HG02852 (cell line): ENCODE data around the gene LPP.
A peak's percentile ranks its signal among the peaks of the same experiment; 100 is the strongest.
"Not testable (repeated sequence)": the region's sequence is repeated elsewhere in the genome, so short reads cannot be mapped to it uniquely, and the experiment has no call there.

Source experiments
- ATAC-seq: cut with Tn5 transposase; IDR thresholded peaks from one replicate; pipeline ENCODE4 v1.9.1; 2021; ENCODE audit warnings: mild to moderate bottlenecking, moderate library complexity; ENCODE audit not compliant: unreplicated experiment

The LPP gene, protein sequence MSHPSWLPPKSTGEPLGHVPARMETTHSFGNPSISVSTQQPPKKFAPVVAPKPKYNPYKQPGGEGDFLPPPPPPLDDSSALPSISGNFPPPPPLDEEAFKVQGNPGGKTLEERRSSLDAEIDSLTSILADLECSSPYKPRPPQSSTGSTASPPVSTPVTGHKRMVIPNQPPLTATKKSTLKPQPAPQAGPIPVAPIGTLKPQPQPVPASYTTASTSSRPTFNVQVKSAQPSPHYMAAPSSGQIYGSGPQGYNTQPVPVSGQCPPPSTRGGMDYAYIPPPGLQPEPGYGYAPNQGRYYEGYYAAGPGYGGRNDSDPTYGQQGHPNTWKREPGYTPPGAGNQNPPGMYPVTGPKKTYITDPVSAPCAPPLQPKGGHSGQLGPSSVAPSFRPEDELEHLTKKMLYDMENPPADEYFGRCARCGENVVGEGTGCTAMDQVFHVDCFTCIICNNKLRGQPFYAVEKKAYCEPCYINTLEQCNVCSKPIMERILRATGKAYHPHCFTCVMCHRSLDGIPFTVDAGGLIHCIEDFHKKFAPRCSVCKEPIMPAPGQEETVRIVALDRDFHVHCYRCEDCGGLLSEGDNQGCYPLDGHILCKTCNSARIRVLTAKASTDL

DNA sequence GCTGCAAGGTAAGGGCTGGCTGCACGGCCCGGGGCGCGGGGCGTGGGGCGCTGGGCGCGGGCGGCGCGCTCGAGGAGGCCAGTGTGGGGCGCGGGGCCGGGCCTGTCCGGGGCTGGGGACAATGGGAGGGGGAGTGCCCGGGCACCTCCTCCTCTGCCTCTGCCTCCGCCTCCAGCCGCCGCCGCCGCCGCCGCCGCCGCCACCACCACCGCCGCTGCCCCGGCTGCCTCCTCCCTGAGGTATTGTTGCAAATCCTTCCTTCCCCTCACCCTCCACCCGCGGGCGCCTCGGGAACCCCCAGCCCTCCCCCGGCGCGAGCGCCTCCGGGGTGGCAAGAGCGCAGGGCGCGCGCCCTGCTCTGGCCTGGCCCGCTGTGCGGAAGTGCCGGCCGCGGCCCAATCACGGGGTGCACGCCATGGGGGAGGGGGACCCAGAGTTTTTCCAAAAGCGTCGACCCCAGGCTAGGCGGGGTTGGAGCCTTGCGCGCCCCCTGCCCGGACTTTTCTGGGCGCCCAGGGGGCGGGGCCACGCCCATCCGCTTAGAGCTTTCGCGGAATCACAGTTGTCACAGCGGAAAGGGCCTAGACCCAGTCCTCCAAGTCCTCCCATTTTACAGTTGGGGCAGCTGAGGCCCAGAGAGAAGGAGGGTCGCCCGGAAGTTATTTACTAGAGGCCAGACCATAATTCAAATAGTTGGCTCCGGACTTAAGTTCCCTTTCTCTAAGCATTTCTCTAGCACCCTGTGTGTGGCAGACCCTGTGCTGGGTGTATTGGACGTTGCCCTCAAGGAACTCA, at the start of gene LPP:
Gene LPP (plus strand): TSS at position 144 of the 795 bp plus-strand sequence. CDS start 251,964 bp downstream, outside the sequence.
- peak; percentile 77 for ATAC-seq

DNA sequence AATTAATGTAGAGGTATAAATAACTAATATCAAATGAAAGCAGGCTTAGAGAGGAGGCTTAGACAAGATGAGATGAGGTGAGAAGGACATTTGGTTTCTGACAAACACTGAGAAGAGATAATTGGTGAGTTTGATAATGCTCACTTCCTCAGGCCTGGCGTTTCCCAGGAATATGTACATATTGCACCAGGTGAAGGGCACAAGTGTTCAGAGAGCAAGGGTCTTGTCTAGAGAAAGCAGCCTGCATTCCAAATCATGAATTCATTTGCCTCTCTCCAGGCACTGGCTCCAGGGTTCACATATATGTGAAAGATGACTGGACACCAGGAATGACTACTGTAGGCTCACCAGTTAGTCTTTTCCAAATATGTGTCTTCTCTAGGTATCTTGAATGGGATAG, 48.0 kb upstream of the LPP start:
- no peak for ATAC-seq

DNA sequence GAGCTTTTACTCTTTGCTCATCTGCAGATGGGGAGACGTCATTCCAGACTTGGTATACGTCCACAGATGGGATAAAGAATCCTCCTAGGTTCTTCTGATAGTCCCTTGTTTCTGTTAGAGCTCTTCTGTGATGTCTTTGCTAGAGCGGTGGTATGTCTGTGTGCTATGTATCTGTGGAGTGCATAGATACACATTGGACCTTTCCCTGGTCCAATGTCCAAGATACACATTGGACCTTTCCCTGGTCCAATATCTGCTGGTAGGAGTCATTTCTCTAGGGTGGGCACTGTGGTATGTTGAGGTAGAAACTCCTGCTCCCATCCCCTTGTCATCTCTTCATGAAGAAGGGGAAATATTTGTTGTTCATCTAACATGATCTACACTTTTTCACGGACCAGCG, 47.5 kb upstream of the LPP start:
- no peak for ATAC-seq

DNA sequence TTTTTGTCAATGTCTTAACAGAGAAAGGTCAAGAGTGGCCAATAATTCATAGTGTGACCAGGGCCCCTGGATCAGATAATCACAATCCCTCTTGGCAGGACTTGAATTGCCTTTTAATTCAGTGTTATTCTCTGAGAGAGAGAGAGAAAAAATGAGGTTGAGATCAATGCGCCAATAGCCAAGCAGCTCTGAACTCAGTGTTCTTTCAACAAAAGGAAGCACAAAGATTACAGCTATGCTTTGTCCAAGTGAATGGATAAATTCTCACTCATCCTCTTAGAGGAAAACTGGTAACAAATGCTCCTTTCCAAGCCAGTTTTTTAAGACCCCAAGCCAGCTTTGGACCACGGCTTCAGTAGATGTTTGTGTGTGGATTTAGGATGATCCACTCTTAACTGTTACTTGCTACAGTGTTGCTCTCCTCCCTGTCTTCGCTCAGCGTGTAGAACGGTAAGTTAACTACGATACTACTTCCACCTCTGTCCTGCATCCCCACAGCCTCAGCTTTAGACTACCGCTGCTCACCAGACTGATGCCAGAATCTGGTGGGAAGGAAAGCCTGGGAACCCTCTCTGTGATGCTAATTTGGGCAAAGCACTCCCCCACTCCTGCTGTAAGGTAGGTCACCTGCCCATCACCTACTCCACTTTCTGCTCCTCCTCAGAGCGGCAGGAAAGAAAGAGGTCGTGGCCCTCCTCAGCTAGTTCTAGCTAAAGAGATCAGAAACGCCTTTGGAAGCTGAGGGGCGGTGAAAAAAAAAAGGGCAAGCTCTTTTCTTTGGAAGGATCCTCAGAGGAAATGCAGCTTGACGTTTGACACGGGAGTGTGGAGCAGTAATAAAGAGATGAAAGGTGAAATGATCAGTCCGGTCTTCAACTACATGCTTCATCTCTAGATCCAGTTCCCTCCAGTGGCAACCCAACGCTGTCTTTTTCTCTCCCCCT, 46.8 kb upstream of the LPP start:
- ATAC-seq: no peak

DNA sequence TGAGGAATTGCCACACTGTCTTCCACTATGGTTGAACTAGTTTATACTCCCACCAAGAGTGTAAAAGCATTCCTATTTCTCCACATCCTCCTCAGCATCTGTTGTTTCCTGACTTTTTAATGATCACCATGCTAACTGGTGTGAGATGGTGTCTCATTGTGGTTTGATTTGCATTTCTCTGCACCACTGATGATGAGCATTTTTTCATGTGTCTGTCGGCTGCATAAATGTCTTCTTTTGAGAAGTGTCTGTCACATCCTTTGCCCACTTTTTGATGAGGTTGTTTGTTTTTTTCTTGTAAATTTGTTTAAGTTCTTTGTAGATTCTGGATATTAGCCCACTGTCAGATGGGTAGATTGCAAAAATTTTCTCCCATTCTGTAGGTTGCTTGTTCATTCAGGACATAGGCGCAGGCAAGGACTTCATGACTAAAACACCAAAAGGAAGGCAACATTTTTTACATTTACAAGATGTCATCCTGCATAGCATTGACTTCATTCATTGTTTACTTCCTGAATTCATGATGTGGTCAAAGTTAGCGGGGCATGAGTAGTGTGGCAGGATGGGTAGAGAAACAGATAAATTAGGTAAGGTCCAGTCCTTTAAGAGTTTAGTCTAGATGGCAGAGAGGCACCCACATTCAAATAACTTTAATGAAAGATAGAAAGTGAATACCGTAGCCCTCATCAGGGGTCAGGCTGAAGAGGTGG, 45.1 kb upstream of the LPP start:
- ATAC-seq: no peak

DNA sequence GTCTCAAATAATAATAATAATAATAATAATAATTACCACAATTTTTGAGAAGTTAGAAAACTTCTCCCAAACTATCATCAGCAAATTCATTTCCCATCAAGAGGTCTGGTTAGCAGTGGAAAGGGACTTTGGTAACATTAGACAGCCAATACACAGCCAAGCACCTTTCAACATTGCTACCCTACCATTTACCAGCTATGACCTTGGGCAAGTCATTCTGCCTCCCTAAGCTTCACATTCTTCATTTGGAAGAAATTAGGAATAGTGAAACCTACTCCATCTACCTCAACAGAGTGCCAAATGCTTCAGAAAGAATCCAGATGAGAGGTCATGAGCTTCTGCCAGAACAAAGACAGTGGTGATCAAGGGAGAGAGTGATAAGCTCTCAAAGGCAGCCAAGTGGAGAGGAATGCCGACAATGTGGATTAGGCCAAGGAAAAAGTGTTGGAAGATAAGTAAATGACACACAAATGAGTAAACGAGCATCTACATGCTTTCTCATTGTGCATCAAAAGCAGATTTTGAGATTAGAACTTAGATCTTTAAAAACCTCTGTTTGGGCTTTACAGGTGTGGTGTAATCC, 42.9 kb upstream of the LPP start:
- ATAC-seq: no peak

DNA sequence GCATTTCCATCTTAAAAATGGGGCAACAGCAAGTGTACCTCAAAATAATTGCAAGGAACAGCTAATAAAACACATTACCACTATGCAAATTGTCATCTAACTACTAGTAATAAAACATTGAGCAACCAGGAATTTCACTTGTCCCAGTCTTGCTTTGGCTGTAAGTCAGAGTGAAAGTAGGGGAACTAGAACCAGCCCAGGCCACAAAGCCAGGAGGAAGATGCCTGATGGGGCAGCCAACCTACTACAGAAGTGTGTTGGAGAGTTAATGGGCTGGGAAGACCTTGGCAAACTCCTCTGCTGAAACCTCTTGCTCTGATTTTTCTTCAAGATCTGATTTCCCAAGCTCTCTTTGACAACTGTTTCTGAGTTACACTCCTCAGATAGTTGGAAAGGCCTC, 40.2 kb upstream of the LPP start:
- ATAC-seq: no peak

DNA sequence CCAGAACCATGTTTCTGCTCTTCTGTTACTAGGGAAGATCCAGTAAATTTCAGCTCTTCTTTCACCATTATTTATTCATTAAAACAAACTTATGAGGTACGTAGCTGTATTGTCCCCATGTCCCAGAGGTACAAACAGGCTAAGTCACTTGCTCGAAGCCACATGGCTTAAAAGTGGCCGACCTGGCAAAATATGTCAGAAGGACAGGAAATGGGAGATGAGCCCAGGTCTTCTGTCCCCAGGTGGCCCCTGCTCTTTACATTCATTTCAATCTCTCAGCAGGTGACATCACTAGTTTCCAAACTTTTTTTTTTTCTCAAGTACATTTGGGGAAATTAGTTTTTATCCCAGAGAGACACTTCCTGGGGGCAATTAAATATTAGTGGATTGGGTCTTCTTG, 34.1 kb upstream of the LPP start:
- no peak for ATAC-seq

DNA sequence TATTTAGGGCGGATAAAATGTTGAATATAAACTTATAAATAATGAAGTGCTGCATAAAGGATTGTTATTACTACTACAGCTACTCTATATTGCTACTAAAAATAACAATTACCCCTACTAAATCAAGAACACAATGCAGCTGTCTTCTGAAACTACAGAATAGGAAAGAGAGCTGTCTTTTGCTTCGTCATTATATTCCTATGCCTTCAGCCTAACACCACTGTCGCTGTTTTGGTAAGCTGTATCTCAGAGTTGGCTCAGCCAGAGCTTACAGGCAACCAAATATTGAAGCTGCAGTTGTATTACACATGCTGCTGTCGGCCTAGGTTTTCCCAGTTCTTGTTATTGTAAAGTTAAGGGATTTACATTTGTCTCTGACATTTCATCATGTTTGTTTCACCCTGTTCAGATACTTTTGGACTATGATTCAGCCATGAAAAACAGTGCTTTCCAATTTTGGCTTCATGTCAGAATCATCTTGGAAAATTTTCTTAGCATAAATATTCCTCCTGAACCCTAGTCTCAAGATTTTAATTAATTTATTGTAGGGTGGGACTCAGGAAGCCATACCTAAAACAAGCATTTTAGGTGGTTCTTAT, 31.3 kb upstream of the LPP start:
- no peak for ATAC-seq

DNA sequence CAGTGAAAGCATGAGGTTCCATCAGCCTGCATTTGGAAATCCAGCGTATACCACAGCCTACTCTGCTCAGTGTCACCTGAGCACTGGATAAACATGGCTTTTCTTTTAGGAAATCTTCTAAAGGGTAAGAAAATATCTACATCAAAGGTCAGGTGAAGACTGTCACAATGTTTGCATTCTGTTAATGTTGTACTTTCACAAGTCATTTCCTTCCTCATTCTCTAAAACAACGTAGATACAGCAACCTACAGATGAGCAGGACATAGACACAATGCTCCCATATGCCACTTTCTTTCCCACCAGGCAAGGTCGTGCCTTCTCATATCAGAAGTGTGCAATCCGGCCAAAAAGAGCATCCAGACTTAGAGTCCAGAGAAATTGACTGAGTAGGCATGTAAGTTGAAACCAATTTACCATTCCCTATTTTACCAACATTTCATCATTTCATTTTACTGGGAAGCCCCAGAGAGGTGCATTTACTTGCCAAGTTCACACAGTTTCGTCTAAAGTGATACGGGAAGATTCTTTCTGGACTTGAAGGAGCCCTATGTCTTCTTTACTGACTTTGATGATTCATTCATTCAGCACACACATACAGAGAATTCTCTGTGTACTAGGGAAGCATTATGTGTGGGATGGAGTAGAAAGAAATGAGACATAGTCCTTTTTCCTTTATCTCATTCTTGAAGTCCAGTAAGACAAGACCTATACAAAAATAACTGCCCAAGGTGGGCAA, 30.6 kb upstream of the LPP start:
- ATAC-seq: no peak

DNA sequence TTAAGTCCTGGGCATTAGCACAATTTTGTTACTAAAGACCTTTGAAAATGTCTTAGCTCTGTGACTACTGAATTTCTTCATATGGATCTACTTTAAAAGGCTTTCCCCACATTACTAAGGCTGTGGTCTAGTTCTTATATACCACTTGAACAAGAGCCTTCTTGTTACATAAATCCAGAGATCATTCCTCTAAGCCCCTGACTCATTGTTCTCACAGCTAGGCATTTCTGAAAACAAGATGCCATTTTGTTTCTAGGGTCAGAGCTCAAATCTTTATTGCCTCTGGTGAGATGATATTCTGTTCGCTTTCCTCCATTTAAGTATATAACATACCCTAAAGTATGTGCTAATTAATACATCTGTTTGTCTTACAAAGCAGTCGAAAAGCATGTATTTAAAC, 29.8 kb upstream of the LPP start:
- ATAC-seq: no peak

DNA sequence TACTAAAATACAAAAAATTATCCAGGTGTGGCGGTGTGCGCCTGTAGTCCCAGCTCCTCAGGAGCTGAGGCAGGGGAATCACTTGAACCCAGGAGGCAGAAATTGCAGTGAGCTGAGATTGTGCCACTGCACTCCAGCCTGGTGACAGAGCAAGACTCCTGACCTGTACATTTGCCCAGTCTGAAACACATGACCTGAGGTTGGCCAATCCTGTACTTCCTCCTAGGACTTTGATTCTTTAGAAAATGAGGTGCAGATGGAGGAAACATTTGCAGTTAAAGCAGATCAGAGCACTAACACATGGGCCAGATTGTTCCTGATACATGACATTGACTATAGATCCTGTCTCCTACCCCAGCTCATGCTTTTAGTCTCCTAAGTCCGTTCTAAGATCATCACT, 28.9 kb upstream of the LPP start:
- no peak for ATAC-seq

DNA sequence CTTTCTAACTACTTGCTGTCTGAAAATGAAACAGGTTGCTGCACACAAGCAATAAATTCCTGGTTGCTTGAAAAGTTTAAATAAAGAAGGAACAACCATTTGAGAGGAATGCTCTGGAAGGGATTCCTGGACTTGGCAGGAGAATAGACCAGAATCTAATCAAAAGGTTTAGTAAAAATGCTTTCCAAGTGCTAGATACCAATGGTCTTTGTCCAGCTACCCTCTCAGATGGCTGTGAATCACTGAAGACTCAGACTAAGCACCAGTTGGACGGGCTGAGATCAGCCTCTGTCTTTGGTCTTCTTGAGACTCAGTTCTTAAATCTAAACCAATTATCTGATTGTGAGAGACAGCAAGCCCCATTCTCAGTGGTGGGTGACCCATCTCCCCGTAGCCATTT, 27.7 kb upstream of the LPP start:
- ATAC-seq: no peak

DNA sequence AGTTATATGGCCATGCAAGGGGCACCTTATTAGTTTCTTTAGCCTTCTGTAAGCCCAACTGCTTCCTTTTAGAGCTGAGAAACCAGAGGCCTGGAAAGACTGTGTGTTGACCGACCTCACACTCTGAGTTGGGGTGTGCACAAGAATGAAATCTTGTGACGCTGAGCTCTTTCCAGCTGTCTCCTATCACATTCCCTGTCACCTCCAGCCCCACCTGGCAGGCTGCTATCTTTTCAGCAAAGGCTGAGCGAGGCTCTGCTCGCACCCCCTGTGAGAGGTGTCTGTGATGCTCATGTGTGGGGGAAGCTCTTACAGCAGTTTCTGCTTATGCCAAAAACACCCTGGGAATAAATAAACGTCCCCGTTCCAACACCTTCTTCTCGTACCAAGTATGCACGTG, 27.0 kb upstream of the LPP start:
- ATAC-seq: no peak

DNA sequence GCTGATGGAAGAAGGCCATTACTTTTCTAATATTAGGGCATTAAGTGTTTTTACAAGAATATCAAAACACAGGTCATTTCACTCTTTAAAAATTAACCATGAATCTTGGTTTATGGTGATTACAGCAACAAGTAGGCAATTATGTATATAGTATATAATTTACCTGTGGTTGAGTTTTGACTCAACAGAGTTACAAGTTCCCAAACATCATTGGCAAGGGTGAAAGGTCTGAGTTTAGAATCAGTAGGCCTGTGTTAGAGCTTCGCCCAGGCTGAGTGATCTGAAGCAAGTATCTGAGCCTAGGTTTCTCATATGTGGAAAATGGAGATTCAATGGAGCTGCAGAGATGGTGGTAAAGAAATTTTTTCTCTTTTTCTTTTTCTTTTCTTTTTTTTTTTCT, 25.1 kb upstream of the LPP start:
- no peak for ATAC-seq

DNA sequence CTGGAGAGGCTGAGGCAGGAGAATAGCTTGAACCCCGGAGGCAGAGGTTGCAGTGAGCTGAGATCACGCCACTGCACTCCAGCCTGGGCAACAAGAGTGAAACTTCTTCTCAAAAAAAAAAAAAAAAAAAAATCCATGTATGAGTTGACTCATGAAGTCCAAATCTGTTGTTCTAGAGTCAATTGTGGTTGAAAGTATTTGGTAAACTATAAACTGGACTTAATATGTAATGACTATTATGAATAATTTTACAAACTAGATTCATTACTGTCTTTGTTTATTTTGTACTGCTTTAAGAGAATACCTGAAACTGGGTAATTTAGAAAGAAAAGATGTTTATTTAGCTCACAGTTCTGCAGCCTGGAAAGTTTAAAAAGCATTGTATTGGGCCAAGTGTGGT, 22.9 kb upstream of the LPP start:
- not testable (repeated sequence) for ATAC-seq

DNA sequence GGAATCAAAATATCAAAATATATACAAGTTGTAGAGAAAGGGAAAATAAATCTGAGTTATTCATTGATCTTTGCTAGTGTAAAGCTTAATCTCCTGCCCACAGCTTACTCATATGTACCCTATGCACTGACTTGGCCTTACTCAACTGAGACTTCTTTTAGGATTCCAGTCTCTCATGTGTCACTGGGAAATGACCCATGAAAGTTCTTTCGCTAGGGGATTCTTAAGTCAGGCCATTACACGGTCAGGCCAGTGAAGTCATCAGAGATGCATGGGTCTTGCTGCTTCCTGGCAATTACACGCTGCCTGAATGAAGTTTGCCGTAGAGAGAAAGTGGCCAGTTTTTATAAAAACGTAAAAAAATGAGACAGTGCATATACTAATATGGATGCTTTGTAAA, 20.7 kb upstream of the LPP start:
- ATAC-seq: no peak

DNA sequence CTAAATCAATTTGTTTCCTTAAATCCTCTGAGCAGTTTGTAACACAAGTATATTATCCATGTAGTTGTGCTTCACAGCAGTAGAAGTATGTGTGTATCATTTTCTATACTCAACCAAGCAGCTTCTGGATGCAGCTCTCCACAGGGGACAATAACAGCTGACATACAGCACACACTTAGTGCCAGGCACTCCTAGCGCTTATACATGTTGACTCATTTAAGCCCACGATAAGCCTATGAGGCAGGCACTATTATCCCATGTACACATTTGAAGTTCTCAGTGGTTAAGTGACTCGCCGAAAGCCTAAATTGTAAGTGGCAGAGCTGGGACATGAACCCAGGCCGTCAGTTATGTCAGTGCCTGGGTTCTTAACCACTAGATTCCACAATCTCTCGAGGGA, 20.3 kb upstream of the LPP start:
- no peak for ATAC-seq

DNA sequence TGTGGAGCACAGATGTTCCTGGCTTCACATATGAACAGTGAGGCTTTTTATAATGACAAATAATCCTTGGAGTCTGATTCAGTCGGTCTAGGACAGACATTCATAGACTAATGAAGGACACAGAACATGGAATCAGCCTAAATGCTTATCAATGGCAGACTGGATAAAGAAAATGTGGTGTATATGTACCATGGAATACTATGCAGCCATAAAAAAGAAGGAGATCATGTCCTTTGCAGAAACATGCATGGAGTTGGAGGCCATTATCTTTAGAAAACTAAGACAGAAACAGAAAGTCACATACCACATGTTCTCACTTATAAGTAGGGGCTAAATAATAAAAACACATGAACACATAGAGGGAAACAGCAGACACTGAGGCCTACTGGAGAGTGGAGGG, 19.9 kb upstream of the LPP start:
- ATAC-seq: no peak
